ENCODE data around the gene FAM83C.

Gene FAM83C

DNA sequence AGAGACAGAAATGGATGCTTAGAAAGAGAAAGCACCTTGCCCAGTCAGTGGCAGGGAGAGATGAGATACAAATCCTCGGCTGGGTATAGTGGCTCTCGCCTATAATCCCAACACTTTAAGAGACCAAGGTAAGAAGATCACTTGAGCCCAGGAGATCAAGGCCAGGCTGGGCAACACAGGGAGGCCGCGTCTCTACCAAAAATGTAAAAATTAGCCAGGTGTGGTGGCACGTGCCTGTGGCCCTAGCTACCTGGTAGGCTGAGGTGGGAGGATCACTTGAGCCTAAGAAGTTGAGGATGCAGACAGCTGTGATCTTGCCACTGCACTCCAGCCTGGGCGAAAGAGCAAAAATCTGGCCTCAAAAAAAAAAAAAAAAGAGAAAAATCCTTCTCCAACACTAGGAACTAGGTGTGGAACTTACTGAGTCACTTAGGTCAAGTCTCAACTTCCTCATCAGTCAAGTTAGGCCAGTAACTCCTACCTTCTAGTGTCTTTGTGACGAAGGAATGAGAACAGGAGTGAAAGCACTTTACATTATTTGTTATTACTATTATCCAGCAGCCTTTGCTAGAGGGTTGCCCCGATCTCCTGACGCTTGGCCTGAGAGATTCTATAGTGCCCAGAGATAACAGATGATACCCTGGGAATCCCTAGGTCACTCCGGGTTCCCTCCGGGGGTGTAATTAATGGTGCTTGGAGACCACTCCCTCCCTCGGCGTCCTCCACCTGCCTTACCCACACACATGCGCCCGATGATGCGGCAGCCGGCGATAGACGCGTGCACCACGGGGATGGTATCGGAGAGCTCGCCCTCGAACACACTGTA, 8.6 kb downstream of the FAM83C start:
- DNase-seq (ENCODE audit: low read depth): peak; percentile 15

DNA sequence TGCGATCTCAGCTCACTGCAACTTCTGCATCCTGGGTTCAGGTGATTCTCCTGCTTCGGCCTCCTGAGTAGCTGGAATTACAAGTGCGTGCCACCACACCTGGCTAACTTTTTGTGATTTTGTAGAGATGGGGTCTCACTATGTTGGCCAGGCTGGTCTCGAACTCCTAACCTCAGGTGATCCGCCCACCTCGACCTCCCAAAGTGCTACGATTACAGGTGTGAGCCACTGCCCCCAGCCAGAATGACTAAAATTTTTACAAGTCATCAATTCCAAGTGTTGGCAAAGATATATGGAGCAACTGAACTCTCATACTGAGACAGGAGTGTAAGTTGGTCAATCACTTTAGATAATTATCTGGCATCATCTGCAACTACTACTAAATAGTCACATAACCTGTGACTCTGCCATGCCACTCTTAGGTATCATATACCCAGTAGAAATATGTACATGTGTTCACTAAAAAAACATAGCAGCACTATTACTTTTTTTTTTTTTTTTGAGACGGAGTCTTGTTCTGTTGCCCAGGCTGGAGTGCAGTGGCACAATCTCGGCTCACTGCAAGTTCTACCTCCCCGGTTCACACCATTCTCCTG, 10.6 kb downstream of the FAM83C start:
- no peak for DNase-seq (ENCODE audit: low read depth)

DNA sequence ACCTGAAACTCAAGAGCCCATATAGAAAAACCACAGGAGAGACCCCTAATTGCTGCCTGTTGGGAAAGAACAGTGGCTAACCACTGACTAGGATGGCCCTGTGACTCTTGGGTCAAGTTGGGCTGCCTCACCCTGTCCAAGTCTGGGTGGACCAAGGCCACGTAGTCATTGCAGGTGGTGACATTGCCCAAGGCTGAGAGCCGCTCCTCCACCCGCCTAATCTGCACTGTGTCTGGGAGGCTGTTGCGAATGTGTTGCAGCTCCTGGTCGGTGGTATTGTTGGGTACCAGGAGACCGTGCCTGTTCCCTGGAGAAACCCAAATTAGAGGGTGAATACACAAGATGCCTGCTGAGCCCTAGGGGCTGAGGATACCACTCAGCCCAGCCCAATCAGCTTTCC, 11.7 kb downstream of the FAM83C start:
- DNase-seq (ENCODE audit: low read depth): no peak

- no peak for DNase-seq (ENCODE audit: low read depth)
These were observed 12.6 kb downstream of the FAM83C start for GRCh38 chr20:35279533-35280174.

DNA sequence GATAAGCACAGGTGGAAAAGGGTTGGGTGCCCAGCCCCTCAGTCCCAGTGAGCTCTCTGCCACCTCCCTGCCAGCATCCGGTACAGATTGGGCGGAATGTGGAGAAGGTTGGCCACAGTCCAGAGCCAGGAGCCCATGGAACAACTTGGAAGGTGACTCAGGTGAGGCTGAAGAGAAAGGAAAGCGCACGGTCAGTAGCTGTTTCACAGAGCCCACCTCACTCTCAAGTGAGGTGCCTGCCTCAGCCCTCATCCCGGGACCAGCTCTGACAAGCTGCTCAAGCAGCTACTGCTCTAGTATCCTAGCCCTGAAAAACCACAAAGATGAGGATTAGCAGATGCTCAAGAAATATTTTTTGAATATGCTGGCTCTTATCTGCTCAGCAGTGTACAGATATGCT, 13.2 kb downstream of the FAM83C start:
- DNase-seq (ENCODE audit: low read depth): peak; percentile 13

DNA sequence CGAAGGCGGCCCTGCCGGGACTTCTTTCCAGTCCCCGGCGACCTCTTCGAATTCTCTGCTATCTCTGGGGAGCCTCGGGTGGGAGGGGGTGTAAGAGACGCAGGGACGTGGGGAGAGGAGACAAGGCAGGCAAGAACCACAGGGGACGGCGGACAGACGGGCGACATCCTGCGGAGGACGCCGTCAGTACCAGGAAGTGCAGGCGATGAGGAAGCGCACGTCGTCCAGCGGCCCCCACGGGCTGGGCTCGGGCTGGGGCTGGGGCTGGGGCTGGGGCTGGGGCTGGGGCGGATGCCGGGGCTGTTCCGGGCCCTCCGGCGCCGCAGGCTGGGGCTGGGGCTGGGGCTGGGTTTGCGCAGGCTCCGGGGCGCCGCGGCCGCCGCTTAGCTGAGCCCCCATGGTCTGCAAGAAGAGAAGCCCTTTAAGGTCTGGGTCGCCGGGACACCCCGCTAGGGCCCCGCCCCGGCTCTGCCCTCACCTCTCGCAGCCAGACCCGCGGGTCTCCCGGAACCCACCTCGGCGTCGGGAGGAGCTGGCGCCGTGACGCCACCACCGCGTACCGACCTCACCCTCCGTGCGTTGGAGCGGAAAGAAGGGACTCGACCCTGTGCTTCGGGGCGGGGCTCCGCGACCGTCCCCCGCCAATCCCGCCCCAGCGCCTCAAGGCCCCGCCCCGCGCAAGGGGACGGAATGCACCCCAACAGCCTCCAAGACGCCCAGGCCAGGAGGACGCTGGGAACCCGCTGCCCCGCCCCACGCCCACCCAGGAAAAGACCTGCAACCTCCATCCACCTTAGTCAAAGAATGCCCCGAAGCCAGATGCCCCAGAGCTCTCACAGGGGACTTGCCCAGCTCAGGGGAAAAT, 14.5 kb downstream of the FAM83C start, which contains the start of gene MMP24OS:
MMP24OS (minus strand) TSS at position 592 of the 865 bp plus-strand sequence; CDS start at position 399, 193 bp downstream.
- peak; percentile 92 for DNase-seq (ENCODE audit: low read depth)

- DNase-seq (ENCODE audit: low read depth): no peak
These were observed 15.1 kb downstream of the FAM83C start for GRCh38 chr20:35277127-35277526.

DNA sequence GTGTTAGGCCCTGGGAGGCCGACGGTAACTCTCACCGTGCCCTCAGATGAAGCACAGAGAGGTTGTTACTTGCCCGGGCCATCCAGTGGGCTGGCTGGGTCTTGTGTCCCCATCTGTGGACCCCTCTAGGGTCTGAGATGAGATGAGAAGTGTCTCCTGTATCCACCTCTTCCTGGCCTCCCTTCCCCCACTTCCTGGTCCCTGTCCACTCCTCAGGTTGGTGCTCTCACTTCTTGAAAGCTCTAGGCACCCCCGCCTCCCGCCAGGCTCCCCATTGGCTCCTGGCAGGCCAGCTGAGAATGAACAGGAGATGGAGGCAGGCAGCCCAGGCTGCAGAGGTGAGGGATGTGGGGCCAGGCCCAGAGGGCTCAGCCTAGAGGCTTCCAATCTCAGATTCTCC, 15.8 kb downstream of the FAM83C start:
- no peak for DNase-seq (ENCODE audit: low read depth)

DNA sequence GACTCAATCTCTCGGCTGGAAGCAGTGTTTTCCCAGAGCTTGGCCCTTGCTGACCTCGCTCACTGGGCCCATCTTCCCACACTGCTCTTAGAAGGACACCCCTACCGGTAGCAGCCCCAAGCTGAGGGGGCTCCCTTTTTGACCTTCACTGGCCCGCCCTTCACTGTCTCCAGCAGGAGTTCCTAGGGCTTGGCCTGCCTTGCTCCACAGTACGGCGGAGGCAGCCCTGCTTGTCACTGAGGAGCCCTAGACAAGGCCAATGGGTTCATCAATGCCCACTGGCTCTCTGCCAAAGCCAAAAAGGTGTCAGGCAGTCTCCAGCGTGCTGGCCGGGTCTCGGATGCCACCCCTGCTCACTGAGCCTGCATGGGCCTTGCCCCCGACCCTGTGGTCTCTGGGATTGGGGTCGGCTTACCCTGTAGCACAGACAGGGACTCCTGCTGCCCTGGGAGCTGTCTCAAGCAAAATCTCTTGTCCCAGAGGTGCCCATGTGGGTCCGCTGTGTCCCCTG, 16.4 kb downstream of the FAM83C start:
- no peak for DNase-seq (ENCODE audit: low read depth)

DNA sequence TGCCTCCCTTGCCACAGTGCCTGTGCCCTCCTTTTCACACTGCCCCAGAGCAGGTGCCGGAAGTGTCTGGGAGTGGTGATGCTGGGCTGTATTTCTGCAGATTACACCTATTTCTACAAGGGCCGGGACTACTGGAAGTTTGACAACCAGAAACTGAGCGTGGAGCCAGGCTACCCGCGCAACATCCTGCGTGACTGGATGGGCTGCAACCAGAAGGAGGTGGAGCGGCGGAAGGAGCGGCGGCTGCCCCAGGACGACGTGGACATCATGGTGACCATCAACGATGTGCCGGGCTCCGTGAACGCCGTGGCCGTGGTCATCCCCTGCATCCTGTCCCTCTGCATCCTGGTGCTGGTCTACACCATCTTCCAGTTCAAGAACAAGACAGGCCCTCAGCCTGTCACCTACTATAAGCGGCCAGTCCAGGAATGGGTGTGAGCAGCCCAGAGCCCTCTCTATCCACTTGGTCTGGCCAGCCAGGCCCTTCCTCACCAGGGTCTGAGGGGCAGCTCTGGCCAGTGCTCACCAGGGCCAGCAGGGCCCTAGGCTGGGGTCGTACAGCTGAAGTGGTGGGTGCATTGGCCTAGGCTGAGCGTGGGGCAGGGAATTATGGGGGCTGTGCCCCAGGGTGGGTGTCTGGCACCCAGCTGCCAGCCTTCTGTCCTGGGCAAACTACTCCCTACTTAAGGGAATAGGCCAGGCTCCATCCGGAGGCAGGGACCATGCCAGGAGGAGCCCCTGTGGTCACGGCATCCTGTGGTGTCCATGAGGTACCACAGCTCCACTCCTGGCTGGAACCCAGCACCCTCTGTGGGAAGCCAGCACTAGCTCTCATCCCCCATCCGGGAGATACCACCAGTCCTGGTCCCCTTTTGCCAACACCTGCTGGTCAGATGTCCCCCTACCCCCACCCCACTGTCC, 17.8 kb downstream of the FAM83C start:
- DNase-seq (ENCODE audit: low read depth): no peak

GRCh38 chr20:35273449-35274171, 18.6 kb downstream of the FAM83C start:
- DNase-seq (ENCODE audit: low read depth): no peak

- peak; percentile 63 for DNase-seq (ENCODE audit: low read depth)
These were observed 20.3 kb downstream of the FAM83C start for GRCh38 chr20:35271904-35272303.

GRCh38 chr20:35271073-35271882, 20.9 kb downstream of the FAM83C start:
- DNase-seq (ENCODE audit: low read depth): no peak

GRCh38 chr20:35270021-35270902, 22.0 kb downstream of the FAM83C start:
- DNase-seq (ENCODE audit: low read depth): no peak

GRCh38 chr20:35269055-35269781, 23.0 kb downstream of the FAM83C start:
- DNase-seq (ENCODE audit: low read depth): peak; percentile 74

DNA sequence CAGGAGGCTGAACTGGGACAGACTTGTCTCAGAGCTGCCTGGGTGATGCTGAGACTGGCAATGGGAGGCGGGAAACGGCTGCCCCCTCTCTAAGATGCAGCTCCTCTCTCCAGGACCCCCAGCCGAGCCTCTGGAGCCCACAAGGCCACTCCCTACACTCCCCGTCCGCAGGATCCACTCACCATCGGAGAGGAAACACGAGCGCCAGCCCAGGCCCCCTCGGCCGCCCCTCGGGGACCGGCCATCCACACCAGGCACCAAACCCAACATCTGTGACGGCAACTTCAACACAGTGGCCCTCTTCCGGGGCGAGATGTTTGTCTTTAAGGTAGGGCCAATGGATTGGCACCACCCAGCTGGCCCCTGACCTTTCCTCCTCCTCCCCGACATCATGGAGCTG, 25.1 kb downstream of the FAM83C start:
- no peak for DNase-seq (ENCODE audit: low read depth)

DNA sequence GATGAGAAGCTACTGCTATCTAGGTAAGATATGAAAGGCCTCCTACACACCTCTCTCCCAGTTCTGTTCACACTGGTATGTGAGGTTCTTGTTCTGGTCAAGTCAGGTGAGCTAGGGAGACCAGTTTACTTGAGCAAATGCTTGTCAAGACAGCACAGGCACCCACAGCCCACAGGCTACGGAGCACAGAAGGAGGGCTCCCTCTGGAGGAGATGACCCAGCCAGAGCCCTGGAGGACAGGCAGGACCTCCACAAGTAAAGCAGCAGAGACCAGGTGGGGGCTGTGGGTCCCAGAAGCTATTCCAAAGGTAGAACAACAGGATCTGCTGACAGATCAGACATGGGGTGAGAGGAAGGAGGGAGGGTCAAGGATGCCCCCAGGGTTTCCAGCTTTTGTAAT, 27.5 kb downstream of the FAM83C start:
- DNase-seq (ENCODE audit: low read depth): peak; percentile 40
